SH-SY5Y (cell line): ENCODE data around the gene FNIP1.

ENCODE experiments used
- GATA2 ChIP-seq: IDR thresholded peaks from 2 replicates; pipeline ENCODE4 v1.6.1; 2011; ENCODE audit warnings: mild to moderate bottlenecking, low read depth, low read length
- GATA3 ChIP-seq: IDR thresholded peaks from 2 replicates; pipeline ENCODE4 v1.6.1; 2011; ENCODE audit warnings: low read depth, mild to moderate bottlenecking, low read length, moderate library complexity

The FNIP1 gene

DNA sequence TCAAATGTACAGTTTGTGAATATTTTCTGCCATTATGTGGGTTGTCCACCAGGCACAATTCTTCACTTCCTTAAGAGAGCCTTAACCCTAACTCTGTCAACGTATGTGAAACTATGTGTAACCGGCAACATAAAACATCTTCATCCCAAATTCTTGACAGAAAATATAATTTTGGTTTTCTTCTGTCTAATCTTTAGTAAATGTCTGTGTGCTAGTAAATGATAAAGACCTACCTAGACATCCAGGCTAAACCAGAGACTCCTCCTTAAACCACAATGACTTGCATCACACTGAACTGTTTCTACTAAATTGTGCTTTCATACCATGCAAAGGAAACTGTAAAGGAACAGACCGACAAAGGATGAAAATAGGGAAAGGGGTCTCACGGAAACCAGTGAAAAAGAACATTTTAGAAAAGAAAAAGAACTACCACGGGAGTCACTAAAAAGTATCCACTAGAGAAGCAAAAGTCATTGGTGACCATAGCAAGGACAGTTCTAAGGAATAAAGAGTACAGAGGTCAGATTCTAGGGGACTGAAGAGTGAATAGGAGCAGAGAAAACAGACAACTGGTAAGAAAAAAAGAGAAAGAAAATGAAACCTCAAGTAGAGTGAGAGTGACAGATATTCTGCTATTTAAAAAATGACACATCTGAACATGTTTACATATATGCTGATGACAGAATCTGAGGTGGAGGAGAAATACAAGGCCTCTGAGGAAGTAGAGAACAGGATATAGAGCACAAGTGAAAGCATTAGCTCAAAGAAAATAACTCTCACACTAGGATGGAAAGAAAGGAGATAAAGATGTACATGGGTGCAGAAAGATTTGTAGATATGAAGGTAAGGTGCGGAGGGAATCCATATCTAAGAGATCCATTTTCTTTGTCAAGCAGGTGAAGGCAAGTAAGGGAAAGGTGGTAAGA is 49.4 kb downstream of the FNIP1 start:
- no peak for TF ChIP-seq GATA2
- no peak for TF ChIP-seq GATA3

- TF ChIP-seq GATA2 (no peak), GATA3 (no peak)
These were observed 50.4 kb downstream of the FNIP1 start for GRCh38 chr5:131746423-131746822.

- TF ChIP-seq GATA2 (no peak), GATA3 (no peak)
These were observed 51.1 kb downstream of the FNIP1 start for GRCh38 chr5:131745703-131746102.

DNA sequence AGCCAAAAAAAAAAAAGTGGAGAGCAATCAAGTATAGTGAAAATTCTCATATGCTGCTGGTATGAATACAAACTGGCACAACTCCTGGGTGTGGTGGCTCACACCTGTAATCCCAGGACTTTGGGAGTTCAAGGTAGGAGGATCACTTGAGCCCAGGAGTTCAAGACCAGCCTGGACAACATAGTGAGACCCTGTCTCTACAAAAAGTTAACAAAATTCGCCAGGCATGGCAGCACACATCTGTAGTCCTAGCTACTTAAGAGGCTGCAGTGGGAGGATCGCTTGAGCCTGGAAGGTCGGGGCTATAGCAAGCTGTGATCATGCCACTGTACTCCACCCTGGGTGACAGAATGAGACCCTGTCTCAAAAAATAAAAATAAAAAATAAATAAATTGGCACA is 51.7 kb downstream of the FNIP1 start:
- TF ChIP-seq GATA2 (no peak), GATA3 (no peak)

GRCh38 chr5:131740477-131740876 is 56.3 kb downstream of the FNIP1 start:
- TF ChIP-seq GATA2 (no peak), GATA3 (no peak)

- TF ChIP-seq GATA3 (no peak), GATA2 (no peak)
These were observed 61.4 kb downstream of the FNIP1 start for GRCh38 chr5:131735393-131735792.

GRCh38 chr5:131720714-131721113 is 76.1 kb downstream of the FNIP1 start:
- TF ChIP-seq GATA3 (no peak), GATA2 (no peak)

- TF ChIP-seq GATA2: no peak
- TF ChIP-seq GATA3: no peak
These were observed 77.3 kb downstream of the FNIP1 start for GRCh38 chr5:131719564-131719963.

DNA sequence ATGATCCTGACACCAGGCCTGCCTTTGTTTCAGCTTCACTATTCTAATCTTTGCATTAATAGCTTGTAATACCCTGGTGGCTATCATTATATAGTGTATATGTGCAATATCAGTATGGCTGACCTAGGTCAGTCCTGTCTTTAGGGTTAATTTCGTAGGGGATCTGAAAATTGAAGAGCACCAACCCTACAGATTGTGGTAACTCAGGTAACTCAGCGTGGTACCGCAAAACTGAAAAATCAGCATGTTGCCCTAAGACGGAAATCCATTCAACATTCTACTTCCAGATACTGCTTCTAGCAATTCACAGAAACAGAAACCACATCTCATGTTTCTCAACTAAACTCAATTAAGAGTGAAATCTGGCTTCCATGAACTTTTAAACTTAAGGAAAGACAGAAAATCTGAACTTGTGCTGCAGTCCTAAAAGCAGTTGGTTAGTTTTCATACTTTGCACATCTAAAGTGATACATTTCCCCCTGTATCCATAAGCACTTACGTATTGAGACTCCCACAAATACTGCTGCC is 78.3 kb downstream of the FNIP1 start:
- TF ChIP-seq GATA2 (no peak), GATA3 (no peak)

- TF ChIP-seq GATA3 (no peak), GATA2 (no peak)
These were observed 80.2 kb downstream of the FNIP1 start for GRCh38 chr5:131716650-131717049.

- TF ChIP-seq GATA3: no peak
These were observed 86.4 kb downstream of the FNIP1 start for GRCh38 chr5:131710391-131710790.

DNA sequence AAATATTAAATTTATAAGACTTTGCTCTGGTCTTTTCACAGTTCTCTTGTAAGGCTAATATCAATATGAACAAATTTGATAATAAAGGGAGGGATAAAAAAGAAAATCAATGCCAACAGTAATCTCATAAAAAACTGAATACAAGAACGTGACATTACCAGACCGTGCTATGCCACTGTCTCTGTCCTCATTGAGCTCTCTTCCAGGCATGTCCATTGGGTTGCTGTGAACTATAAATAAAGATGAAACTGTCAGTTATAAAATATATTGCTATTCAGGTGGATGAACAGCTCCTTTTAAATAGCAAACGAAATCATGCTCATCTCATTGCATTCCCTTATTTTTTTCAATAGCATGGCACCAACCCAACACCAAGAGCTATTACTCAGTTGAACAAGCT is 87.8 kb downstream of the FNIP1 start:
- no peak for TF ChIP-seq GATA2
- TF ChIP-seq GATA3: no peak

- no peak for TF ChIP-seq GATA3
- no peak for TF ChIP-seq GATA2
These were observed 90.5 kb downstream of the FNIP1 start for GRCh38 chr5:131706281-131706680.

GRCh38 chr5:131694926-131695325 is 101.9 kb downstream of the FNIP1 start:
- TF ChIP-seq GATA3: no peak
- no peak for TF ChIP-seq GATA2

- TF ChIP-seq GATA2: no peak
- TF ChIP-seq GATA3: no peak
These were observed 102.9 kb downstream of the FNIP1 start for GRCh38 chr5:131693894-131694293.

- TF ChIP-seq GATA2 (no peak), GATA3 (no peak)
These were observed 111.2 kb downstream of the FNIP1 start for GRCh38 chr5:131685516-131686171.
